ENCODE results near the gene NDUFAF8. TPM values are rescaled to one million over a fixed set of nuclear protein-coding genes. Genes with fewer than 3 reads are reported as not detected.

The NDUFAF8 gene
- total RNA-seq, 1 experiment from 2014 or later = 60.1 TPM

- H4K8ac ChIP-seq (replicated peaks; ENCODE audit: insufficient read length, low read depth, low read length) = no peak overlapping the region
- H3K27me3 Mint-ChIP-seq (ENCODE audit: low read depth) = no peaks in the 10 kb centered on the region
- H3K9me3 ChIP-seq (ENCODE audit: control insufficient read depth, low read depth, low read length) = no peaks in the 10 kb centered on the region
- no peak overlapping the region for H2BK20ac ChIP-seq (ENCODE audit: low read depth, low read length, poor library complexity, severe bottlenecking)
- H2AFZ ChIP-seq (ENCODE audit: low read length) = no peak overlapping the region
- H3K18ac ChIP-seq (ENCODE audit: insufficient read length, low read depth, low read length) = no peak overlapping the region
- WGBS (ENCODE audit: extremely low coverage, insufficient read length, low lambda C conversion rate) = no CpG with 5 or more reads among the region's 23 CpGs
- H3K79me2 ChIP-seq (ENCODE audit: insufficient read depth, low read length) = no peaks in the 10 kb centered on the region
- H3K27ac Mint-ChIP-seq = no peak overlapping the region
- H4K20me1 ChIP-seq (ENCODE audit: control insufficient read depth, insufficient read depth, insufficient read length) = no peaks in the 10 kb centered on the region
- H2BK12ac ChIP-seq (ENCODE audit: insufficient read length, low read depth, low read length) = no peak overlapping the region
- no peak overlapping the region for H3K4ac ChIP-seq (ENCODE audit: low read depth, low read length)
- no peak overlapping the region for H3K4me2 ChIP-seq (ENCODE audit: insufficient read depth, insufficient read length, low read length)
- no peak overlapping the region for H2AK5ac ChIP-seq (ENCODE audit: insufficient read length, low read length)
- no peak overlapping the region for H3K14ac ChIP-seq (ENCODE audit: insufficient read depth, low read length)
- DNase-seq = no peak
- H3K56ac ChIP-seq (ENCODE audit: insufficient read length, low read depth, low read length) = no peak overlapping the region
- no peak overlapping the region for H3T11ph ChIP-seq (ENCODE audit: low read length)
- H2BK5ac ChIP-seq (ENCODE audit: insufficient read length, low read length) = no peak overlapping the region
- H3K4me1 Mint-ChIP-seq = peaks cover 8 to 9% of the 10 kb centered on the region in 2 experiments; a peak in 3 of 4 replicates
- no peak overlapping the region for H2BK15ac ChIP-seq (ENCODE audit: low read depth, low read length)
- H3K4me3 Mint-ChIP-seq = no peak overlapping the region
- H3K27ac ChIP-seq (ENCODE audit: insufficient read length, low read depth, low read length) = no peak overlapping the region
- H3K23ac ChIP-seq (ENCODE audit: insufficient read length, low read depth, low read length) = no peak overlapping the region
- H3K9ac ChIP-seq (ENCODE audit: extremely low read depth, insufficient read length, low read length) = no peak overlapping the region
- no peak overlapping the region for H4K5ac ChIP-seq (ENCODE audit: insufficient read length, low read depth, low read length)
- H3K4me1 ChIP-seq (ENCODE audit: insufficient read depth, low read length) = no peaks in the 10 kb centered on the region
- no peak for TF ChIP-seq CTCF (conservative IDR thresholded peaks at IDR 0.05)
- no peak overlapping the region for H4K91ac ChIP-seq (ENCODE audit: insufficient read length, low read depth, low read length)
- no peaks in the 10 kb centered on the region for H3K27me3 ChIP-seq (ENCODE audit: insufficient read depth, low read length)
- H2BK120ac ChIP-seq (ENCODE audit: low read depth, low read length, poor library complexity, severe bottlenecking) = no peak overlapping the region
- no peaks in the 10 kb centered on the region for H3K9me3 Mint-ChIP-seq
- no peaks in the 10 kb centered on the region for H3K23me2 ChIP-seq (ENCODE audit: insufficient read length, low read depth, low read length, poor library complexity, severe bottlenecking)
- peaks cover 0 to 14% (median 11%) of the 10 kb centered on the region in 3 experiments; a peak in 4 of 7 replicates for H3K36me3 Mint-ChIP-seq (ENCODE audit: insufficient read depth in 1 of 3, low read depth in 3 of 3)
- no peaks in the 10 kb centered on the region for H3K79me1 ChIP-seq (ENCODE audit: insufficient read depth, low read depth, low read length, poor library complexity, severe bottlenecking)
Observed at GRCh38 chr17:81259058-81259605, 20.0 kb downstream of the NDUFAF8 start.
